ENCODE data around the gene NCAN.

- TF ChIP-seq EZH2 (conservative IDR thresholded peaks at IDR 0.05; ENCODE audit: low read depth, low read length) (no peak), ATF3 (CRISPR knock-in tag; IDR thresholded peaks at IDR 0.05) (no peak), POLR2A (IDR thresholded peaks at IDR 0.05; ENCODE audit: insufficient read depth in 1 of 2, low read depth in 2 of 2, low read length in 2 of 2) (no peak), TP53 (CRISPR knock-in tag; conservative IDR thresholded peaks at IDR 0.05) (no peak), CEBPB (IDR thresholded peaks at IDR 0.05; ENCODE audit: borderline replicate concordance, low read depth, low read length) (no peak), SETDB1 (CRISPR knock-in tag; IDR thresholded peaks at IDR 0.05; ENCODE audit: borderline replicate concordance) (no peak), ATF2 (CRISPR knock-in tag; IDR thresholded peaks at IDR 0.05) (no peak)
These were observed 88.9 kb downstream of the NCAN start for GRCh38 chr19:19300613-19301012.

All from HepG2 (cell line).